Measurements from ENCODE around the gene ATRIP.

Gene ATRIP

DNA sequence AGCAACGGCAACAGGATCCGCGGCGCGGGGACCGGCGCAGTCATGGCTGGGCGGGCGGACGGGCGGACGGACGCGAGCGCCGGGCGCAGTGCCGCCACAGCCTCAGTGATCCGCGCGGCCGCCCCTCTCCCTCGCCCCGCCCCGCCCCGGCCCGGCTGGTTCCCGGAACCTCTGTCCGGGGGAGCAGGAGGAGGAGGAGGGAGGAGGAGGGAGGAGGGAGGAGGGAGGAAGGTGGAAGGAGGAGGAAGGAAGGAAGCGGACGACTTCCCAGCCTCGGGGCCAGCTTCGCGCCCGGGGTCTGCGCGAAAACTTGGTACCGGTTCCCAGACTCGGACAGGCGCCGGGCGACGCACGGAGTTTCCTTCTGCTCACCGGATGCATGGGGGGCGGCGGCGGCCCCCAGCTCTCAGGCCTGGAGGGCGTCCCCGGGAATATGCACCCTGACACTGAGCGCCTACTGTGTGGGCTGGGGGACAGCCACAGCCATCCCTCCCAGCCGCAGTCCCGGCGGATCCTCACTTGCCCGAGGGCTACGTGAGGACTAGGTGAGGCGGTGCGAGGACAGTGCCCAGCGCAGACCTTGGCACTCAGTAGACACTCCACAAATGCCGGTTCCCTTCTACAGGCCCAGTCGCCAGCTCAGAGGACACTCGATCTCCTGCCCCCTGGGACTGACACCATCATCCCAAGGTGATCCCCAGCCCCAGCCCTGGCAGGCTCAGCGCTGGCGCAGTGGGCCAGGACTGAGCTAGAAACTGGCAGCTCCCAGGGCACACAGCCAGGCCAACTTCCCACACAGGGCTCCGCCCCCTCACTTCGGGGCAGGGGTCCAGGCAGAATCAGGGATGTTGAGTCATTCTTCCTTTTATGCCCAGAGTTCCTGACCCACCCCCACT lies 57.8 kb downstream of the ATRIP start, which contains the start of gene SHISA5:
SHISA5 (minus strand) TSS at position 124 of the 896 bp plus-strand sequence; CDS start at position 44, 80 bp downstream.
- DNase-seq (ENCODE audit: low read depth): peak; percentile 80

DNA sequence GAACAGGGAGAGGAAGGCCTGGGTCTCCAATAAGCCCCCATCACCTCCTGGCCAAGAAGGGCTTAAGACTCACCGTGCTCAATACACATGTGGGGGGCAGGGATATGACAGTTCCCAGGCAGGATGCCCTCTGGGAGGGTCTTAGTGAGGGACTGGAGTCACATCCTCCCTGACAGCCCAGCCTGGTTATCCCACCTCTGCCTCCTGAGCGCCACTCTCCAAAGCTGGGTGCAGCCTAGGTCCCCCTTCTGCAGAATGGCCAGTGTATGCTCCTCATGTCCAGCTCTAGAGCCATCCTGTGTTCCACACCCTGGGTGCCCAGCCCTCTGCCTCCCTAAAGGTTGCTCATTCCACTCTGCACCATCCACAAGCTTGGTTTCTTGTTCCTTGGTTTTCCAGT lies 58.6 kb downstream of the ATRIP start:
- no peak for DNase-seq (ENCODE audit: low read depth)

- no peak for DNase-seq (ENCODE audit: low read depth)
Measured at GRCh38 chr3:48505968-48506504, 59.5 kb downstream of the ATRIP start.

GRCh38 chr3:48507256-48508061 lies 60.9 kb downstream of the ATRIP start:
- DNase-seq (ENCODE audit: low read depth): peak; percentile 72

DNA sequence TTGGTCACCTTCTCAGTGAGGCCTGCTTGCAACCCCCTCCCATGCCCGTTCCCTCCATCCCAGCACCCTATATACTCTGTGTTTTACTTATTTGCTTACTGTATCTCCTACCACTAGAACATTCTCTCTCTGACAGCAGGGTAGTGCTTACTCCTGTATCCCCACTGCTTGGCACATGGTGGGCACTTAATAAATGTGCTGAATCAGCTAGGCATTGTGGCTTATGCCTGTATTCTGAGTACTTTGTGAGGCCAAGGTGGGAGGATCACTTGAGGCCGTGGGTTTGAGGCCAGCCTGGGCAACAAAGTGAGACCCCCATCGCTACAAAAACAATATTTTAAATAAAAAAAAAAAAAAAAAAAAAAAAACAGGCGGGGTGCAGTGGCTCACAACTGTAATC lies 65.0 kb downstream of the ATRIP start:
- DNase-seq (ENCODE audit: low read depth): no peak

DNA sequence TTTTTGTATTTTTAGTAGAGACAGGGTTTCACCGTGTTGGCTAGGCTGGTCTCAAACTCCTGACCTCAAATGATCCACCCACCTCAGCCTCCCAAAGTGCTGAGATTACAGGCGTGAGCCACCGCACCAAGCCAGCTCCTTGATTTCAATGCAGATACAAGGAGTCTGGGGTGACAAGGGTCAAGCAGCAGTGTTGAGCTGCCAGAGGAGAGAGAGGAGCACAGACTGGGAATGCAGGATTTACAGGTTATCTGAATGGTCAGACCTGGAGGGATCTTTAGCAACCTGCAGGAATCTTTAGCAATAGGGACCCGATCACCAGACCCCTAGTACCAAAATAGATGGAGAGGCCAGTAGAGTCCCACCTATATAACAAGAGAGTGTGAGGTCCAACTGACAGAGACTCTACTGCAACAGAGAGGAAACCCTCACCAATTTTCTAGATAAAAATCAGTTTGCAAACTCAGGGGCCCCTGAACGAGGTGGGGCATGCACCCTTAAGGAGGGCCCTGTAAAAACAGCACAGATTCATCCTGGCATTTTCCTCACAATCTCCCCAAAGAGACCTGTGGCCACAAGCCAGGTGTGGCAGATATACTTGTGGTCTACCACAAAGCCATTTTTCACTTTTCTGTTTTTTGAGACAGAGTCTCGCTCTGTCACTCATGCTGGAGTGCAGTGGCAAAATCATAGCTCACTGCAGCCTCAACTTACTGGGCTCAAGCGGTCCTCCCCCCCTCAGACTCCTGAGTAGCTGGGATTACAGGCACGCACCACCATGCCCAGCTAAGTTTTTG lies 68.1 kb downstream of the ATRIP start:
- no peak for DNase-seq (ENCODE audit: low read depth)
